ENCODE results near the gene LTC4S. TPM values are rescaled to one million over a fixed set of nuclear protein-coding genes. Genes with fewer than 3 reads are reported as not detected.

LTC4S gene
- total and polyA plus RNA-seq, 2 donors (not counting 3 experiments of a cell fraction or from before 2014, with no cell fraction given): 0.95 to 6.3 TPM

DNA sequence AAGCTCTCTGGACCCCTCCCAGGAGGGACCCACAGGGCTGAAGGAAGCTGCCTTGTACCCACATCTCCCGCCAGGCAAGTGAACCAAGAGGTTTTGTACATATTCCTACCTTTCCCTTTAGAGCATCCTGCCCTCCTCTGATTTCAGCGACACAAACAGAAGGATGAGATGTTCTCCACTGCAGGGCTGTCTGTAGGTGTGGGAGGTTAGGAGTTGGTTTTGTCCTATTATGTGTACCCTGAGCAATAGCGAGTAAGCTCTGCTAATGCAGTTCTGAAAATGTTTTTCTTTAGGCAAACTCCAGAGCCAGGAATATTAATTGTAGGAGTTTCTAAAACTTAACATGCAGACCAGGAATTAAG is 39.9 kb downstream of the LTC4S start:
- FAIRE-seq: no peak
- TF ChIP-seq EZH2 (IDR thresholded peaks at IDR 0.05; ENCODE audit: borderline replicate concordance, low read depth, low read length, severe bottlenecking) (no peak), MYC (IDR thresholded peaks at IDR 0.05; ENCODE audit: low read depth, low read length) (no peak), JUN (IDR thresholded peaks at IDR 0.05; ENCODE audit: borderline replicate concordance, insufficient read depth, insufficient read length, low read depth) (no peak), FOS (IDR thresholded peaks at IDR 0.05; ENCODE audit: borderline replicate concordance, insufficient read depth, low read length) (no peak), POLR2AphosphoS5 (IDR thresholded peaks at IDR 0.05; ENCODE audit: insufficient read depth, low read depth, low read length) (no peak), MAX (IDR thresholded peaks at IDR 0.05; ENCODE audit: insufficient read depth, insufficient read length) (no peak), GATA2 (IDR thresholded peaks at IDR 0.05; ENCODE audit: insufficient read depth, insufficient read length, low read depth, low read length) (no peak), POLR2A (IDR thresholded peaks at IDR 0.05; ENCODE audit: low read depth, low read length) (no peak)
- TF ChIP-seq, protein P1, sequence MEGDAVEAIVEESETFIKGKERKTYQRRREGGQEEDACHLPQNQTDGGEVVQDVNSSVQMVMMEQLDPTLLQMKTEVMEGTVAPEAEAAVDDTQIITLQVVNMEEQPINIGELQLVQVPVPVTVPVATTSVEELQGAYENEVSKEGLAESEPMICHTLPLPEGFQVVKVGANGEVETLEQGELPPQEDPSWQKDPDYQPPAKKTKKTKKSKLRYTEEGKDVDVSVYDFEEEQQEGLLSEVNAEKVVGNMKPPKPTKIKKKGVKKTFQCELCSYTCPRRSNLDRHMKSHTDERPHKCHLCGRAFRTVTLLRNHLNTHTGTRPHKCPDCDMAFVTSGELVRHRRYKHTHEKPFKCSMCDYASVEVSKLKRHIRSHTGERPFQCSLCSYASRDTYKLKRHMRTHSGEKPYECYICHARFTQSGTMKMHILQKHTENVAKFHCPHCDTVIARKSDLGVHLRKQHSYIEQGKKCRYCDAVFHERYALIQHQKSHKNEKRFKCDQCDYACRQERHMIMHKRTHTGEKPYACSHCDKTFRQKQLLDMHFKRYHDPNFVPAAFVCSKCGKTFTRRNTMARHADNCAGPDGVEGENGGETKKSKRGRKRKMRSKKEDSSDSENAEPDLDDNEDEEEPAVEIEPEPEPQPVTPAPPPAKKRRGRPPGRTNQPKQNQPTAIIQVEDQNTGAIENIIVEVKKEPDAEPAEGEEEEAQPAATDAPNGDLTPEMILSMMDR (IDR thresholded peaks at IDR 0.05; ENCODE audit: extremely low read depth in 1 of 2, insufficient read depth in 1 of 2, low read depth in 1 of 2, low read length in 2 of 2): no peak
- Histone ChIP-seq H3K27ac (ENCODE audit: insufficient read depth, low read depth, low read length) (no peak overlapping the region), H3K9ac (replicated peaks; ENCODE audit: extremely low read depth, insufficient read depth, low read length) (no peak overlapping the region), H3K4me2 (ENCODE audit: insufficient read depth, low read length) (no peak overlapping the region), H3K4me3 (replicated peaks in 1 of 3; ENCODE audit: insufficient read depth in 1 of 3, low read depth in 1 of 3, low read length in 3 of 3) (no peak overlapping the region), H3K79me2 (ENCODE audit: control insufficient read depth, insufficient read depth, low read length) (peaks cover 2% of the 10 kb centered on the region), H3K36me3 (ENCODE audit: control insufficient read depth in 2 of 2, extremely low read depth in 1 of 2, insufficient read depth in 2 of 2, low read length in 2 of 2) (peaks cover 15 to 65% of the 10 kb centered on the region in 2 experiments), H4K20me1 (replicated peaks; ENCODE audit: control insufficient read depth, extremely low read depth, insufficient read depth, low read length) (no peaks in the 10 kb centered on the region), H3K4me1 (ENCODE audit: control insufficient read depth, extremely low read depth, insufficient read depth, low read length) (no peaks in the 10 kb centered on the region), H3K27me3 (ENCODE audit: control insufficient read depth in 2 of 2, insufficient read depth in 2 of 2, low read length in 2 of 2) (no peaks in the 10 kb centered on the region), H3K9me3 (replicated peaks; ENCODE audit: control insufficient read depth, insufficient read depth, low read length) (no peaks in the 10 kb centered on the region), H3K9me1 (replicated peaks; ENCODE audit: control insufficient read depth, extremely low read depth, insufficient read depth, low read length) (no peaks in the 10 kb centered on the region), H2AFZ (ENCODE audit: low read depth, low read length) (no peak overlapping the region)
- ChIA-PET CTCF (interaction anchor here (1.5 kb wide), 1 partner anchor 32 kb away, joined by 3 read pairs; no protein-coding TSS in a partner anchor), POLR2A (no interaction called here)
- dilution Hi-C loops (cut with MboI; ENCODE audit: extremely low pct_ligation_motif_present, low sequenced_read_pairs) (no loop called here), intact Hi-C loops (cut with micrococcal nuclease) (no loop called here)
- DNase-seq (ENCODE audit: low read depth, low spot score): no peak
- BruUV-seq (replicated peaks): no TSS peak

Measured in endothelial cell of umbilical vein (primary cell).